Stimulated activated CD8-positive, alpha-beta memory T cell treated with anti-CD3 and anti-CD28 coated beads, Interleukin-12 subunit alpha, Interleukin-12 subunit beta, amount 100 ng/mL, for 24 hours (primary cell): Measurements from ENCODE around the gene MTURN.
"Not testable (repeated sequence)": the region's sequence is repeated elsewhere in the genome, so short reads cannot be mapped to it uniquely, and the experiment has no call there.

ENCODE experiments used
- DNase-seq: peaks from one replicate; pipeline ENCODE4 v3.0.0-alpha.2; 2020; ENCODE audit errors: extremely low read depth

The MTURN gene

DNA sequence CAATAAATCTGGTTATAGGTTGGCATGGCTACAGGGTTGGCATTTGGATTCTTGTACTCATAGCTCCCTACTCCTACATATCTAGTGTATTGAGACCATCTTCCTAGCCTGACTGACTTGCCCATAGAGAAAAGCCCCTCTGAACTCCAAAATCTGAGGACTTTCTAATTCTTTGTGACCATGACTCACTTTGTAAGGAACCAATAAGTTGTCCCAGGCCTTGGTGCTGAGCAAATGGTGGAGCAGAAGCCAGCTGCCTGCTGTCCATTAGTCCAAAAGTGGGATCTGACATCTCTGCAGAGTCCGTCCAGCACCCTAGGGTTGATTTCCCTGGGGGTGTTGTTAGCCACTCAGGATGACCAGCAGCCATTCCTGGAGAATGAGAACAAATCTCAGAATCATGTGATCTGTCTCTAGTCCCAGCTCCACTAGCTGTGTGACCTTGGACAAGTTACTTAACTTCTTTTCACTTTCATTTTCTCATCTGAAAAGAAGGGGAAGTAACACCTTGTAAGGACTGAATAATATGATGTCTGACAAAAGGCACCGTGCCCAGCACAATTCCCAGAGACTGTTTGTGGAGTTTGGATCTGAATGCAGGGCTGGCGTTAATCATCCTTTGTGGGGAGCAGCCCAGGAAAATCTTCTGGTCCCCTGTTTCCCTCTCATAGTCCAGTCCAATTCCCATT is 44.1 kb downstream of the MTURN start:
- no peak for DNase-seq

DNA sequence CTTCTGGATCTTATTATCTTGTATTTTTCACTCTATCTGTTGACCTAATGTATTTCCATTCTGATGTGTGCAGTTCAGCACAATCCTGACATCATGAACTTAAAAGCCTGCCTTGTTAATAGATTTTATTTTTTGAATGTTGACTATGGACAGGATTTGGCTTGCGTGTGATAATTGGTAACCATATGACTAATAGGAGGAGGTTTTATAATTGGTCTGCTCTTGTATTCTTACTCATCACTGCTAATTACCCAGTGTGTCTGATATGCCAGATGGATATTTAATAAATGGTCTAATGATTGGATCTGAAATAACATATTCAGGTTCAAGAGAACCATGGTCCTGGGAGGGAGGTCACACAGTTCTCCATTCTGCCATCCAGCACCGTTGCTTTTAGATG is 45.9 kb downstream of the MTURN start:
- no peak for DNase-seq

DNA sequence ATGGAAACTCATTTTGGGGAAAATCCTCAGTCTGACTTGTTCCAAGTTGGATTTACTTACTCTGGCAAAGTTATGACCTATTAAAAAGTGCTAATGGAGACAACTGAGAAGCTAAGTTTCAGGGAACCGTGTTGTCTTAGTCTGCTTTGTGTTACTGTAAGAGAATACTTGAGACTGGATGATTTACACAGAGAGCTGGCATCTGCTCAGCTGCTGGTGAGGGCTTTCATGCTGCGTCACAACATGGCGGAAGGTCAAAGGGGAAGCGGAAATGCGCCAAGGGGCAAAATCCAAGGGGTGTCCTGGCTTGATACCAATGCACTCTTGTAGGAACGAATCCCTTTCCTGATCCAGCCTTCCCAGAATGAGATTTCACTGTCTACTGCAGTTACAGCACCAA is 46.4 kb downstream of the MTURN start:
- DNase-seq = no peak

DNA sequence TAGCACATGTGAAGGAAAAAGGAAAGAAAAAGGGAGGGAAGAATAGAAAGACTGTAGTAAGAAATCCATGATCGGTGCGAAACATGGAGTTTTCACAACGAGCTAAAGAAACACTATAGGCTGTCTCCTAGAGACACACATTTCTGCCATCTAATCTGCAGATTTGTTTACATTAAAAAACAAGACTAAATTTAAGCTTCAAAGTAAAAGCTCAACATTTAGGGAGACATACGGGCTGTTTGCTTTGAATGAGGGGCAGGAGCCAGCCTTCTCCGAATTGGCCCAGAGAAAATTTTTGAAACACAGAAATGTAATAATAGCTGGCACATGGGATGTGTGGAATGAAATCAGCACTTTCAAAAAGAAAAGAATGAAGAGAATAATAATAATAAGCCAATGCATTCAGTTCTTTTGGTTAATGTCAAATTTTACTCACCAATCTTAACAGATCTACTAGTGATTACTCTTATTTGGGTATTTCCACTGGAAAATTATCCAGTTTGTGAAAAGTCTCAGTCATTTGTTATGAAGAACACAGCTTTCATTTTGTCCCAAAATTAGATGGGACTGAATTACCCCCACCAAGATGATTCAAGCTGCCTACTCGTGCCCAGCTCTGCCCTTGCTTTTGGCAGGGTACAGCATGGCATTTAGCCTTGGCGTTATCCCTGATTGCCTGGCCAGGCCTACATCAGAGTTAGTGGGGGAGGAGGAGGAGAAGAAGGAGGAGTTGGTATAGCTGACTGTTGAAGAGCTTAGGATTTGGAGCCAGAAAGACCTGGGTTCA is 47.1 kb downstream of the MTURN start:
- DNase-seq = no peak

DNA sequence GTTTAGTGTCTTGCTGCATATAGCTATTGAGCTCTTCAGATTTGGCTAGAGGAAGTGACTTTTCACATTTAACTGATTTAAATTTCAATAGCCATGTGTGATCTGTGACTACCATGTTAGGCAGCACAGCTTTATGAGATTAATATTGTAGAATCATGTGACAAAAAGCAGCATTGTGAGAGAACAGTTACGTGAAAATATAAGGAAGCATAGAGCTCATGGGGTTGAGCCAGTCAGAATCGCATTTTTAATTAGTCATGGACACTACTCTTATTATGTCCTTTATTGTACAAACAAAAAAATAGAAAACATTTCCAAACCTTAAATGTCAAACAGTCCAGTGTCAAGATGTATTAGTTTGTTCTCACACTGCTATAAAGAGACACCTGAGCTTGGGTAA is 48.0 kb downstream of the MTURN start:
- DNase-seq = no peak

DNA sequence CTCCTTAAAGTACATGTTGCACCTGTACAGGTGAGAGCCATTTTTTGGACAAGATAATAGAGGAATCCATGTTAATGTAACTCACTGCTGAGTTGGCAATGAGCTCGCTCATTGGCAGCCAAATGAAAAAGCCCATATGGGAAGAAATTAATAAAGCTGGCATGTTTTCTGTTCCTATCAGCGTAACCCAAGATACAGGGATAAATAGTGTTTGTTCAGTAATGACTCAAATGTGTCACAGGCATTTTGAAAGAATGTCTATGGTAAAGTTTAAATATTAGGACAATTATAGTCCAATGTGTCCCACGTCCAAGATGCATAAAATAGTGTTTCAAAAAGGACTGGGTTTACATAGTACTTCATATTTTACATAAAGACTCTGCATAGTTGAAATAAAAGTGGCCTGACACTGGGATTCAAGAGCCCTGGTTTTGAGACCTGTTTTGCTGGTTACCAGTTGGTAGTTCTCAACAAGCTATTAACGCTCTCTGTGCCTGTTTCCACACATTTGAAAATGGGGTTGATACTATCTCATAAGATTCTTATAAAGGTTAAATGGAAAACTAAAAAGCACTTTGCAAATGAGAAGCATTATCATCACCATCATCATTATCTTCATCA is 49.1 kb downstream of the MTURN start:
- no peak for DNase-seq

DNA sequence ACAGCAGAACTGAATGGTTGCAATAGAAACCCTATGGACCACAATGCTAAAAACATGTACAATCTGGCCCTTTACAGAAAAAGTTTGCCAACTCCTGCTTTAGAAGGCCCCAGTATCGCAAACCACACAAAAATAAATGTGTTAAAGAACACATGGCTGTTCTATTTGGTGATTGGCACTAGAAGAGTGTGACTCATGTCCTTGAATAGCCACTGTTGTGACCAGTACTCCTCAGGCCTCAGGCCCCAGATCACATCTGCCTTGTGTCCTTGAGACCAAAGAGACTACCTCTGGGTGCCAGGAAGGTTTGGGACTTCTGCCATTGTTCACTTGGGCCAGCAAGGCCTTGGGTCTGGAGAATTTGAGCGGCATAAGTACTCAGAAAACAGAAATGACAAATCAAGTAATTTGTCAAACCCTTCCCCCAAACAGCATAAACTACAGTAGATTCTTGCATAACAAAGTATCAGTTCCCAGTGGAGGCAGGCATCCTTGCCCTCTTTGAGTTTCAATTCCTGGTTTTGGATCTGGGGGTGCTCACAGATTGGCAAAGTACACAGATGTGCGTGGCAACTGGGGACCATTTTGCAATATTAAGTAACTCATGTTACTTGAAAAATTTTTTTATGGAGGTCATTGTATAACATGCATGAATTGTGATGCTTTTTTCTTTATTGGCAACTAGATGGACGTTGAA is 50.2 kb downstream of the MTURN start:
- DNase-seq = no peak

DNA sequence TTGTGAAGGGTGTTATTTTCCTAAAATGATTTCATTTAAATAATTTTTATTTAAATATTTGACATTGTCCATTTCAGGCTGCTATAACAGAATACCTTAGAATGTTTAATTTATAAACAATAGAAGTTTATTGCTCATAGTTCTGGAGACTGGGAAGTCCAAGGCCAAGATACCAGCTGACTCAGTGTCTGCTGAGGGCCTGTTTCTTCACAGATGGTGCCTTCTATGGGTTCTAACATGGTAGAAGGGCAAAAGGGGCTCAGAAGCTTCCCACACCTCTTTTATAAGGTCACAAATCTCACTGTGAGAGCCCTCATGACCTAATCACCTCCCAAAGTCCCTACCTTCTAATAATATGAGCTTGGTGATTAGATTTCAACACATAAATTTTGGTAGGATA is 50.7 kb downstream of the MTURN start:
- no peak for DNase-seq

DNA sequence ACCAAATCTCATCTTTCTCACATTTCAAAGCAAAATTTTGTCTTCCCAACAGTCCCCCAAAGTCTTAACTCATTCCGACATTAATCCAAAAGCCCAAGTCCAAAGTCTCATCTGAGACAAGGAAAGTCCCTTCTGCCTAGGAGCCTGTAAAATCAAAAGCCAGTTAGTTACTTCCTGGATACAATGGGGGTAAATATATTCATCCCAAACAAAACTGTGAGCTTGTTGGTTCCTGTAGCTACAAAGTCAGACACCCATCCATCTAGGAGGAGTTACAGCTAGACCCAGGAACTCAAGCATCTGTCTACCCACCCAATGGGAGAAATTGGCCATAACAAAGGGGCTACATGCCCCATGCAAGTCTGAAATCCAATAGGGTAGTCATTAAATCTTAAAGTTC is 51.9 kb downstream of the MTURN start:
- DNase-seq = no peak

DNA sequence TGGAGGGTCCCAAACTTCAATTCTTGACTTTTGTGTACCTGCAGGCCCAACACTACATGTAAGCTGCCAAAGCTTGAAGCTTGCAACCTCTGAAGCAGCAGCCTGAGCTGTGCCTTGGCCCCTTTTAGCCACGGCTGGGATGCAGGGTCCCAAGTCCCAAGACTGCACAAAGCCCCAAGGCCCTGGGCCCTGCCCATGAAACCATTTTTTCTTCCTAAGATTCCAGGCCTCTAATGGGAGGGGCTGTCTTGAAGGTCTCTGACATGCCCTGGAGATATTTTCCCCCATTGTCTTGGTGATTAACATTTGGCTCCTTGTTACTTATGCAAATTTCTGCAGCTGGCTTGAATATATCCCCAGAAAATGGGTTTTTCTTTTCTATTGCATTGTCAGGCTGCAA is 52.7 kb downstream of the MTURN start:
- no peak for DNase-seq

DNA sequence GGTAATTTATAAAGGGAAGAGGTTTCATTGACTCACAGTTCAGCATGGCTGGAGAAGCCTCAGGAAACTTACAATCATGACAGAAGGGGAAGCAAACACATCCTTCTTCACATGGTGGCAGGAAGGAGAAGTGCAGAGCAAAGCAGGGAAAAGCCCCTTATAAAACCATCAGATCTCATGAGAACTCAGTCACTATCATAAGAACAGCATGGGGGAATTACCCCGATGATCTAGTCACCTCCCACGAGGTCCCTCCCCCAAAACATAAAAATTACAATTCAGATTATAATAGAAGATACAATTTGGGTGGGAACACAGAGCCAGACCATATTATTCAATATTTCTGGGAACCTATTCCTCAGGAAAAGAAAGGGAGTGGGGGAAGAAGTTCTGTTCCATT is 53.6 kb downstream of the MTURN start:
- not testable (repeated sequence) for DNase-seq

DNA sequence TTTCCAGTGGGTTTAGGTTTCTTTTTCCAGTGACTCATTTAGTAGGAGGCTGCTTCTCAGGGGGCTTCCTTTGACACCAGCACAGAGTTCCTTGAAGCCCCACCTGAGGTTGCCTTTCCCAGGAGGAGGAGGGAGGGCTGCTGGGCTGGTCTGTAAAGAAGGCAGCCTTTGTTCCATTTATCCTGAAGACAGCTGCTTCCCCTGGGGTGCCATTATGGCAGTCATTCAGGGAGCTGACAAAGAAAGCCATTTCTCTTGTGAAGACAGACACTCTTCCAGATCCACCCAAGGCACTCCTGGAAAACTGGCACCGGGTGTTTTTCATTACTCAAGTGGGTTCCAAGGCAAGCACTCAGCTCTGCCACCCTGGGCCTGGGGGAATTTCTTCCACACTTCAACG is 54.0 kb downstream of the MTURN start:
- no peak for DNase-seq

DNA sequence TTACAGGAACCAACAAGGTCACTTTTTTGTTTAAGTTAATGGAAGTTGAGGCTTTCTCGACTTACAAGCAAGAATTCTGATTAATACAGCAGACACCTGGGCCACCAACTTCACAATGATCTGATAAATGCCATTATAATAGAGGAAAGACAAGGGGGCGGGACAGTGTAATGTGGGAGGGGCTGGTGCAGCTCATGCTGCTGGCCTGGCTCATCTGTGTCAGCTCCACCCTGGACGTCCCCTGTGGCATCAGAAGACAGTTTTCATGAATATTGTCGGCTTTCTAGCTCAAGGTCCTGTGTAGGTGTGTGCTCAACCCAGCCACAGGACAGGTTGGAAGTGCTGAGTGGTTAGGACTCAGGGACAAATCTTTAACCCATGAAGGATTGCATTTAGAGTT is 57.0 kb downstream of the MTURN start:
- DNase-seq = no peak

DNA sequence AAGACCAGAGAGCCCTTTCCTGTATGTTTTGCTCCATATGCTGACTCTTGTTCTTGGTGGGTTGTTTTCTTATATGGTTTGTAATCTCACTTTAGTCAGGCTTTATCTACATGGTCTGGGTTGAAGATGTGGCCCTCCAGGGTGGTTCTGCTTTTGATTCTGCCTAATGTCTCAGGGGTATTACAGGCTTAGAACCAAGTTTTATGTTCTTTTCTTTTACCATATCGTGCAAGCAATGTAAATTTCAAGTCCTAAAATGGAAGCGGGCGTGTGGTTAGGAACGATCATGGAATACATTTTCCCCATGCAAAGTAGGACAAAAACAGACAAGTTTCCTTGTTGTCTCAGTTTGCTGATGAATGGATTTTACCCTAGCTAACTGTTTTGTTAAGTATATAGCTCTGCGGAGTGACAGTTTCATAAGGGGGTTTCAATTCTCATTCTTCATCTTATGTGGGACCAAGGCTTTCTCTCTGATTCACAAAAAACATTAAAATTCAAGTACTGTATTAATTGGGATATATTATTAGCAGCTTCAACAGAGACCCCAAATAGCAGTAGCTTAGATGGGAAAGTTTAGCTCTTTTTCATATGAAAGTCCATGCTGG is 58.7 kb downstream of the MTURN start:
- DNase-seq = no peak

DNA sequence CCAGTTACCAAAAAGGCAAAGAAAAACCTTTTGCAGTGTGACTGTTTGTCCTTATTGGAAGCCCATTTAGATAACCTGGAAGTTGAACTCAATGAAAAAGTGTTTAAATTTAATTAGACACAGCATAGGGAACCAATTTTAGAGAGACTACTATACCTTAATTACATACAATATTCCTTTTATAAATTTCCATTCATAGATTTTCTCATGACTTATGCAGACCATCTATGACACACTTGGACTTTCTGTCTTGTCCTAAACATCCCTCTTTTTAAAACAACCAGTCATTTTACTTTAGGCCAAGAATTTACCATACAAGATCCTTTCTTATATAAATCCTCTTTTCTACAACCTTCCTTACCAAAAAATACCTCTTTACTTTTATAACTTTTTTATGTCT is 61.6 kb downstream of the MTURN start:
- DNase-seq = no peak

DNA sequence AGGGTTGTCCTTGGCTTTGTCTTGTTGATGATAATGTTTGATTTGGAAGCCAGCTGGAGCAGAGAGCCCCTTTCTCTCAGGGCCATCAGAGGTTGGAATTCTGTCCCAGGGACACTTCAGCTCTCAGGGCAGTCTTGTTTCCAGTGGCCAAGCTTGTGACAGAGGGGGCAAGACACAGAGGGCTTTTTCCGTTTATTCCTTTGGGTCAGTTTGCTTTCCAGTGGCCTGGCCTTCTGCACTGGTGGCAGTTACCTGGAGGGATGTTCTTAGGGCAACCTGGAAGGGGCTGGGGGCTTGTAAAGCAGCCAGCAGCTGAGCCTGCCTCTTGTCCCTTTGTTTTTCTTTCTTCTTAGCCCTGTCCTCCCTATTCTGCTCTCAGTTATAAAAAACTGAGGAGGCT is 62.7 kb downstream of the MTURN start:
- DNase-seq = no peak

DNA sequence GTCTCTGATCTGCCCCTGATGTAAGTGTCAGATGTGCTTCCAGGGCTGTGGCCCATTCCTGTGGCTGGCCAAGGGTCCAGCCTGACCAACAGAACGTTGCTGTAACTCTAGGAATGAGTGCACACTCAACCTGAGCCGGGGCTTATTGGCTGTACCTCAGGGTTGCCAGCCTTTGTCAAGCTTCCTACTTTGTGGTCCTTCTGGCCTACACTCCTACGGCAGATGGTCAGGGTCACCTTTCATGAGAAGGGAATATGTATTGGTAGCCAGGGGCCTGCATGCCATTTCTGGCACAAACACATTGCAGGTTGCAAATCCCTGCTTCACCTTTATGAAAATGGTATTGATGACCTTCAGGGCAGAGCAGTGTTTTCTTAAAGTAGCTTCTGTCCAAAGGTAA is 64.5 kb downstream of the MTURN start:
- DNase-seq = no peak

DNA sequence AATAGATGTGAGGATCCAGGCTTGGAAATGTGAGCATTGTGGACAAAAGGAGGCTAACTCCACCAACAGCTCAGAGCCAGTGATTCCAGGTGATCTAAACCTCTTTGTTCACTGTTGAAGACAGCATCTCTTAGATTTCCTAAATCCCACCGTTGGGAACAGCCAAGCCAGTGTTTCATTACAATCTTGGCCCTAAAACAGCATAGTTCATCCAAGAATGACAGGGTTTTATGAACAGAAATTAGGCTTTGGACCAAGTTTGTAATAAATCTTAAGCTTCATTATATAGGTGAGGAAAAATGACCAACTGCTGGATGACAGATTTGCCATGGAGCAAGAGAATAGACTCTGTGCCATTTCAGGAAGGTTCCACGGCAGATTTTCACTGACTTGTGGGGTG is 65.8 kb downstream of the MTURN start:
- no peak for DNase-seq

DNA sequence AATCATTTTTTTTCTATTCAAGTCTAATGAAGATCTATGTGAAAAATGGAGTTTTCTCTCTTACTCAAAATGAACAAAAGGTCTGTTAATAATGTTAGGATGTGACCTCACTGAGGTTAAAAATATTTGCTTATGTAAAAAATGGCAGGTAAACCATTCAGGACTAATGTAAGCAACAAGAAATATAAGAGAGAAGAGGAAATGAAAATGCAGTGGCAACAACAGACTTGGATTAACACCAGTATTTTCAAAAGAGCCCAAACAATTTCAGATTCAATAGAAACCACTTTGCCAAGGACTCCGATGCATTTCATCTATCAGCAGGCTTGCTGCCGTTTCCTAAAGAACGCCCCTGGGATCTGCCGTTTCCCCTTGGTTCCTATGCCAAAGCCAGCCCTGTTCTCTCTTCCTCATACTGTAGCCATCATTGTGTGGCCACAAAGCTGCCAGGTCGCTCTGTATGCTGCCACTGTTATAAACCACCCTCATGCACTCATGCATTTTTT is 66.4 kb downstream of the MTURN start:
- no peak for DNase-seq

DNA sequence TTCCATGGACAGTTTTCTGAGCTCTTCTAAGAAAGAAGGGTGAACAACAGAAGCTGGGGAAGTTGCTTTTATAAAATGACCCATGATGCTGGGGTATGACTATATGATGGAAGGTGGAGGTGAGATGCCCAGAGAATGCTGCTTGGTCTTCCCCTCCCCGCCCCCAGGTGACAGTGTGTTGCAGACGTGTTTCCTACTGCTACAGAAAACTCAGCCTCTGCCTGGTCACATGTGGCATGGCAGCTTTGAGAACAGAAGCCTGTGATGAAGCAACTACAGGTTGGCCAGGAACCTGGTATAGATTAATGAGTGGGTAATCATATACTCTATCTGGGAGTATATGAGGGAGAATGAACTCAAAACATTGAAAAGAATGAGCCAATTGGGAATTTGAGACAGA is 67.1 kb downstream of the MTURN start:
- no peak for DNase-seq

DNA sequence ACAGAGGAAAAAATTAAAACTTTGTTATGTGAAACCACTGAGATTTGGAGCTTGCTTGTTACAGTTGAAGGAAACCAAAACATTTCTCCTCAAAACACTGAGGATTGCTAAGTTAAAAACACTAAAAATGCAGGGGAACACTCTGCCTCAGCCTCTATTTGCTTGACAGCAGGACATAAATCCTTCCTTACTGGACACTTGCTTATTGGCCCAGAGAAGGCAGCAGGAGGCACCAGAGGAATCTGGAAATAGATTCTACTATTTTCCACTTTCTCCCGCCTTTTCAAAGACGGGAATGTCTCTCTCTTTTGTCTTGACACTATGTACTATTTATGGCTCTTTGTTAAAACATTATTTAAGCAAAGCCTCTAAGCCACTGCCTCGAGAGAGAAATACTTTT is 67.9 kb downstream of the MTURN start:
- no peak for DNase-seq

DNA sequence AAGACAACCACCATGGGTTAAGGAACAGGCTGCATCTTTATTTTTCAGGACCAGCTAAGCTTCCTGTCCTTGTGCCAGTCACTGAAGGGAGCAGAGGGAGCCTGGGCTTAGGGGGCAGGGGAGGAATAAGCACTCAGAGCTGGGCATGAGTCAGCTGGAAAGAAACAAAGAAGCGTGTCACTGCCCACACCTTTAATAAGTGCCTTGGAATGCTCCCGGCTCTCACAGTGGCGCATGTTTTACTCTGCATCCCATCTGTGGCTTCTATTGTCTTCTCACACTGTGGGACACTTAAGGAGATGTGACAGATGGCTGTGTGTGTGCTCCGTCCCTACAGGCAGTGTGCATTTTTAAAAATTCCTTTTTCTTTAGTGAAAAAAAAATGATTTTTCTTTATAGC is 71.7 kb downstream of the MTURN start:
- DNase-seq = no peak
